Esophagus (tissue), 2 donors: ENCODE data around the gene GALK1. TPM values are rescaled to one million over a fixed set of nuclear protein-coding genes. Genes with fewer than 3 reads are reported as not detected.
A peak's percentile ranks its signal among the peaks of the same experiment; 100 is the strongest.

ENCODE experiments used
- H3K27ac ChIP-seq, 2 donors: one replicate each; pipeline ENCODE4 v1.5.1; 2013; ENCODE audit warnings: low read depth in 2 of 2, mild to moderate bottlenecking in 2 of 2, inconsistent platforms in 1 of 2, low read length in 1 of 2, moderate library complexity in 1 of 2
- H3K27me3 ChIP-seq, 2 donors: one replicate each; pipeline ENCODE4 v1.6.1; 2013; ENCODE audit warnings: low read length in 2 of 2, control low read depth in 1 of 2, mild to moderate bottlenecking in 1 of 2; ENCODE audit not compliant: insufficient read depth in 2 of 2, control insufficient read depth in 1 of 2
- H3K36me3 ChIP-seq, 2 donors: one replicate each; pipeline ENCODE4 v1.6.1; 2013; ENCODE audit warnings: low read length in 1 of 2; ENCODE audit not compliant: control insufficient read depth in 2 of 2, insufficient read depth in 2 of 2
- H3K4me1 ChIP-seq, 2 donors: one replicate each; pipeline ENCODE4 v1.6.1; 2013; ENCODE audit warnings: low read length in 1 of 2; ENCODE audit not compliant: control insufficient read depth in 2 of 2, insufficient read depth in 2 of 2
- H3K4me3 ChIP-seq, 2 donors: one replicate each; pipeline ENCODE4 v1.5.1; 2013; ENCODE audit warnings: low read length in 2 of 2, mild to moderate bottlenecking in 2 of 2, low read depth in 1 of 2, moderate library complexity in 1 of 2
- H3K9me3 ChIP-seq, 2 donors: one replicate each; pipeline ENCODE4 v1.6.1; 2013; ENCODE audit warnings: mild to moderate bottlenecking in 2 of 2, low read depth in 1 of 2, low read length in 1 of 2, moderate library complexity in 1 of 2; ENCODE audit not compliant: control insufficient read depth in 2 of 2, insufficient read depth in 1 of 2
- WGBS, 2 donors: extraction: QIAGEN DNeasy Blood & Tissue Kit; methylation state at CpG; one replicate each; pipeline ENCODE4 v1.1.7; 2013; 5-methylcytosine and 5-hydroxymethylcytosine counted together
- polyA plus RNA-seq, 2 donors: library from polyadenylated mRNA; stranded (reverse); fragments of 200-250 nt; gene quantifications; one replicate each; pipeline ENCODE4 v1.2.3, GENCODE V29; 2013
- donor health status: healthy with polysubstance abuse.
- donor health status: Bipolar disorder and iron deficiency.

Gene GALK1
- polyA plus RNA-seq, 2 donors = 27.9 to 29.5 TPM

DNA sequence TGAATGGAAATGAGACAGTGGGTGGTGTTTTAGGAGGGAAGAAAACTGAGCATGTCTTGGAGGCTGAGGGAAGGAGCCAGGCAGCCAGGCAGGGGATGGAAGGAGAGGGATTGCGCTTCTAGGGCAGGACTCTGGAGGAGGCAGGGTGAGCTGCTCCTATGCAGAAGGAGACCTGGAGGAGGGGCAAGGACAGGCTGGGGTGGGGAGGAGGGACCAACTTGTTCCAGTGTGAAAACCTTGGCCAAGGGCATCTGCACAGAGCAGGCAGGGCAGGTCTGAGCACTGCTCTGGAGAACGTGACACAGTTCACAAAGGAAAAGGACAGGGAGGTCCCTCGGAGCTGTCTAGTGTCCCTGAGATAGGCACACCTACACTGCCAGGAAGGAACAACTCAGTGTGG, 5.5 kb downstream of the GALK1 start:
- peak overlapping the region in 1 of 2 donors; percentile 63 for H3K27ac ChIP-seq

GRCh38 chr17:75758131-75758905, 6.7 kb downstream of the GALK1 start:
- WGBS, 2 donors = 86 to 88% methylated on average over 41 of the region's 41 CpGs
- peaks cover 0 to 37% of the 10 kb centered on the region in 2 donors for H3K36me3 ChIP-seq
- no peaks in the 10 kb centered on the region for H3K9me3 ChIP-seq
- H3K27ac ChIP-seq = no peak overlapping the region
- peaks cover 2 to 4% of the 10 kb centered on the region in 2 donors for H3K4me1 ChIP-seq
- no peak overlapping the region for H3K4me3 ChIP-seq
- no peaks in the 10 kb centered on the region for H3K27me3 ChIP-seq

More for the DNA sequence above, 5.5 kb downstream of the GALK1 start:
- H3K36me3 ChIP-seq = peaks cover 0 to 34% of the 10 kb centered on the region in 2 donors
- peaks cover 9 to 11% of the 10 kb centered on the region in 2 donors for H3K4me1 ChIP-seq
- no peaks in the 10 kb centered on the region for H3K27me3 ChIP-seq
- H3K4me3 ChIP-seq = no peak overlapping the region
- WGBS, 2 donors = 57 to 66% methylated on average over 3 of the region's 3 CpGs
- H3K9me3 ChIP-seq = no peaks in the 10 kb centered on the region

- Histone ChIP-seq H3K9me3 (no peaks in the 10 kb centered on the region), H3K27me3 (no peaks in the 10 kb centered on the region), H3K36me3 (peaks cover 0 to 45% of the 10 kb centered on the region in 2 donors), H3K4me3 (no peak overlapping the region), H3K27ac (no peak overlapping the region), H3K4me1 (peaks cover 0 to 4% of the 10 kb centered on the region in 2 donors)
- 87 to 90% methylated on average over 21 of the region's 21 CpGs for WGBS, 2 donors
Observed at GRCh38 chr17:75757086-75757681, 7.8 kb downstream of the GALK1 start.

- WGBS, 2 donors = 83 to 87% methylated on average over 24 to 29 of the region's 29 CpGs
- Histone ChIP-seq H3K27me3 (no peaks in the 10 kb centered on the region), H3K9me3 (no peaks in the 10 kb centered on the region), H3K27ac (no peak overlapping the region), H3K4me1 (peaks cover 0 to 4% of the 10 kb centered on the region in 2 donors), H3K4me3 (no peak overlapping the region), H3K36me3 (peaks cover 0 to 50% of the 10 kb centered on the region in 2 donors)
Observed at GRCh38 chr17:75756451-75757085, 8.4 kb downstream of the GALK1 start.

GRCh38 chr17:75755990-75756389, 9.0 kb downstream of the GALK1 start:
- no peaks in the 10 kb centered on the region for H3K27me3 ChIP-seq
- no peak overlapping the region for H3K27ac ChIP-seq
- peaks cover 0 to 51% of the 10 kb centered on the region in 2 donors for H3K36me3 ChIP-seq
- H3K4me3 ChIP-seq = no peak overlapping the region
- H3K9me3 ChIP-seq = no peaks in the 10 kb centered on the region
- H3K4me1 ChIP-seq = peaks cover 0 to 4% of the 10 kb centered on the region in 2 donors
- WGBS, 2 donors = 94 to 100% methylated on average over 2 of the region's 2 CpGs

DNA sequence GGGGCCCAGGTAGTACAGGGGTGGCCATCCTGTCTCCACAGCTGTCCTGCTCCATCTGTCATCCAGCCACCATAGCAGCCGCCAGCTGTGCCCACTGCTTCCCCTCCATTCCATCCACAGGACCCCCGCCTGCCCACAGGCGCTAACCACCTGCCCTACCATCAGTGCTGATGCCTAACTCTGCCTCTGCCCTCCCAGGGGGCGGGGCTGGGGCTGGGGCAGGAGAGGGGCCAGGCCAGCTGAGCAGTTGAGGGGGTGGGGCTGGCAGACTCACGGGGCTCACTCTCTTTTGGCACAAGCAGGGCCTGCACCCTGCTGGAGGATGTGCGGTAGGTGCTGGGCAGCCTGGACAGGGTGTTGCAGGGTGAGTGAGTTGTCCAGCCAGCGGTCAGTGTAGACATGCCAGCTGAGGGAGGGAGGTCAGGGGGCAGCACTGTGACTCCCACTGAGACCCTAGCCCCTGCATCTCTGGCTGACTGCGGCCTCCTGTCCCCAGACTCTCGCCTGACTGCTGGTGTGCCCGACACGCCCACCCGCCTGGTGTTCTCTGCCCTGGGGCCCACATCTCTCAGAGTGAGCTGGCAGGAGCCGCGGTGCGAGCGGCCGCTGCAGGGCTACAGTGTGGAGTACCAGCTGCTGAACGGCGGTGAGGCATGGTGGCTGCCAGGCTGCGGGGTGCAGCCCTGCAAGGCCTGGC, 9.6 kb downstream of the GALK1 start:
- Histone ChIP-seq H3K27ac (no peak overlapping the region), H3K36me3 (peaks cover 0 to 57% of the 10 kb centered on the region in 2 donors), H3K4me1 (peaks cover 0 to 4% of the 10 kb centered on the region in 2 donors), H3K4me3 (no peak overlapping the region), H3K9me3 (no peaks in the 10 kb centered on the region), H3K27me3 (no peaks in the 10 kb centered on the region)
- WGBS, 2 donors = 58 to 71% methylated on average over 20 of the region's 20 CpGs

DNA sequence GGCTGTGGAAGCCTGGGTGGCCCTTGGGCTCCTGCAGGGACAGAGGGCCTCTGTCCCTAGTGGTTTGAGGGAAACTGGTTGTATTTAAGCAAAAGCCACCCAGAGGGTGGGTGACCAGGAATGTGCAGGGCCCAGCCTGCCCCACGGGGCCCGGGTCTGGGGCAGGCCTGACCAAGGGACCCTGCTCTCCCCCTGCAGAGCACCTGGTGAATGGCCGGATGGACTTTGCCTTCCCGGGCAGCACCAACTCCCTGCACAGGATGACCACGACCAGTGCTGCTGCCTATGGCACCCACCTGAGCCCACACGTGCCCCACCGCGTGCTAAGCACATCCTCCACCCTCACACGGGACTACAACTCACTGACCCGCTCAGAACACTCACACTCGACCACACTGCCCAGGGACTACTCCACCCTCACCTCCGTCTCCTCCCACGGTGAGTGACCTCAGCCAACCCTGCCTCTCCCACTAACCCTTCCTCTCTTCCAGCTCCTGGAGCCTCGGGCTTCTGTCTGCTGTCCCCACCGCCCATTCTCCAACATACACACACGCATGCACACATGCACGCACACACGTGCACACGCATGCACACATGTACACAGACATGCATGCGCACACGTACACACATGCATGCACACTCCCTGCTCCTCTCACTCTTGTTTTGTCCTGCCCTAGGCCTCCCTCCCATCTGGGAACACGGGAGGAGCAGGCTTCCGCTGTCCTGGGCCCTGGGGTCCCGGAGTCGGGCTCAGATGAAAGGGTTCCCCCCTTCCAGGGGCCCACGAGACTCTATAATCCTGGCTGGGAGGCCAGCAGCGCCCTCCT, 10.4 kb downstream of the GALK1 start:
- no peaks in the 10 kb centered on the region for H3K27me3 ChIP-seq
- no peak overlapping the region for H3K4me3 ChIP-seq
- H3K27ac ChIP-seq = no peak overlapping the region
- H3K36me3 ChIP-seq = peaks cover 0 to 59% of the 10 kb centered on the region in 2 donors
- H3K9me3 ChIP-seq = no peaks in the 10 kb centered on the region
- 72 to 78% methylated on average over 26 to 27 of the region's 27 CpGs for WGBS, 2 donors
- H3K4me1 ChIP-seq = peaks cover 0 to 4% of the 10 kb centered on the region in 2 donors

- peak overlapping the region in 1 of 2 donors; percentile 24 for H3K4me3 ChIP-seq
- H3K27ac ChIP-seq = no peak overlapping the region
- 46 to 50% methylated on average over 43 to 76 of the region's 76 CpGs for WGBS, 2 donors
Observed at GRCh38 chr17:75753514-75754377, 11.2 kb downstream of the GALK1 start.

More at GRCh38 chr17:75753514-75754377, 11.2 kb downstream of the GALK1 start:
- no peaks in the 10 kb centered on the region for H3K27me3 ChIP-seq
- no peaks in the 10 kb centered on the region for H3K9me3 ChIP-seq
- H3K4me1 ChIP-seq = peaks cover 0 to 4% of the 10 kb centered on the region in 2 donors
- peaks cover 3 to 61% of the 10 kb centered on the region in 2 donors for H3K36me3 ChIP-seq
